HG03558 (cell line): ENCODE data around the gene ZAP70.
"Not testable (repeated sequence)": the region's sequence is repeated elsewhere in the genome, so short reads cannot be mapped to it uniquely, and the experiment has no call there.

ENCODE experiments used
- ATAC-seq: cut with Tn5 transposase; IDR thresholded peaks from one replicate; pipeline ENCODE4 v1.9.1; 2021; ENCODE audit warnings: moderate number of reproducible peaks; ENCODE audit not compliant: unreplicated experiment; ENCODE audit errors: extremely low read depth

Gene ZAP70

DNA sequence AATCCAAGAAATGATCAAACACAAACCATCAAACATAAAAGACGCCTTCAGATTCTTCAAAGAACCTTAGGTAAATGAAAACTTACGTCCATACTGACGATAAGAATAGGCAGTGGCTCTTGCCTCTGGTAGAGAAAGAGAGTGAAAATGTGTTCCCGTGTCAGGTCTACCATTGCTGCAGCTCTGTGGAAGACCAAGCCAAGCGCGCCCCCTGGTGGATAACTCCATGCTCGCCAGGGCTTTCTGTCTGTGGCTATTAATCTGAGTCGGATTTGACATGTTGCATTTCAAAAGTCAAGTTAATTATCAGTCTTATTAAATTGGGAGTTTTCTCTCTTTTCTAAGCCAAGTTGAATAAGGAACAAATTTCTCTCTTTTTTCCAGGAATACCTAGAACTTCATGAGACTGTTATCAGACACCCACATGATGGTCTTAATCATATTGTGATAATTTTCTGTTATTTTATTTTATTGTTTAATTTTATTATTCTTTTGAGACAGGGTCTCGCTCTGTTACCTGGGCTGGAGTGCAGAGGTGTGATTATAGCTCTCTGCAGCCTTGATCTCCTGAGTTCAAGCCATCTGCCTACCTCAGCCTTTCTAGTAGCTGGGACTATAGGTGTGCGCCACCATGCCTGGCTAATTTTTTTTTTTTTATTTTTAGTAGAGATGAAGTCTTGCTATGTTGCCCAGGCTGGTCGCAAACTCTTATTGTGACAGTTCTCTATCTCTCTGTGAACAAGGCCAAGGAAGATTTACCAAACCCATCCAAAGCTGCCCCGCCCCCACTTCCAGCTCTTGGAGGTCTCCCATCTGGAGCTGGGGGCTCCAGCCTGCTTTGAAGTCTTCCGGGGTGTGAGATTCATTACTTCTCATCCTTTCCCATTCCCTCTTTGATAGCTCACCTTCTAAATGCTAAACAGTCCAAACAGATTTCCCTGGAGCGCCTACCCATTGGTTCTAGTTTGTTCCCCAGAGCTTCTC, 15.8 kb upstream of the ZAP70 start:
- no peak for ATAC-seq

DNA sequence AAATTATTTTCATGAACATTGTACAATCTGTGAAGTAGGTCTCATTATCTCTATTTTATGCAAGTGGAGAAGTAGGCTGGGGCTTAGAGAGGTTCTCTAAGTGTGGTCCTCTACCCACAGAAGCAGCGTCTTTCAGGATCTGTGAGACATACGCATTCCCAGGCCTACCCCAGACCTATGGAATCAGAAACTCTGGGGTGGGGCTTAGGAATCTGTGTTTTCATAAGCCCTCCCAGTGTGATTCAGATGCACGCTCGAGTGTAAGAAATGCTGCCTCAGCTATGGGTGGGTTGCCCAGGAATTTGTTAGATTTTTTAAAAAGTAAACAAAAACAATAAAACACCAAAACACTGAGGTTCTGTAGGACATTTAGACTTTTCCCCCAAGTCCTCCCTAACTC, 14.8 kb upstream of the ZAP70 start:
- no peak for ATAC-seq

DNA sequence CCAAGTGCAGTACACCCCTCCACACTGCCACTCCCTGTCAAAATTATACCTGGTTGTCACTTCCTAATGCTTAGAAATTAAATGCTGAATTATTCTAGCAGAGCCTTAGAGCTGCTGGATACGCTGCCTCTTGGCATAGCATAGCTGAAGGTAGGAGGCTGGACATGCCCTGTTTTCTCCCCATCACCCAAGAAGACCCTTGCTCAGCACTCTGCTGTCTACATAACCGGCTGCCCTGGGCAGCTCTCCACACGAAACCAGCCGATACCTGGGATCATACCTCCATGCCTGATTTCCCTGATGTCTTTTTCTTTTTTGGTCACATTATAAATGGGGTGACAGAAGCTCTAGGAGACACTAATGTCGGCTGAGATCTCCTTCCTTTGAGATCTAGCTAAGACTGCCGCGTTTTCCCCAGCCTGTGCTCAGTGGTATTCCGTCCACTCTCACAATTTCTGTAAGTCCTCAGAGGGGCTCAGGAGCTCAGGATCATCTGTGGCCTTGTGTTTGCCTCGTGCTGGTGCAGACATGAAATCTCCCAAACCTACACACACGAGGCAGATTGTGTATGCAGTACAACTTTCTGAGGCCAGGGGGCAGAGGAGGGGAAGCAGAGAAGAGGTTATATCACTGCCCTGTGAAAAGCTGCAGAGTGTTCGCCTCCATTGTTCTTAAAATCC, 13.5 kb upstream of the ZAP70 start:
- no peak for ATAC-seq

DNA sequence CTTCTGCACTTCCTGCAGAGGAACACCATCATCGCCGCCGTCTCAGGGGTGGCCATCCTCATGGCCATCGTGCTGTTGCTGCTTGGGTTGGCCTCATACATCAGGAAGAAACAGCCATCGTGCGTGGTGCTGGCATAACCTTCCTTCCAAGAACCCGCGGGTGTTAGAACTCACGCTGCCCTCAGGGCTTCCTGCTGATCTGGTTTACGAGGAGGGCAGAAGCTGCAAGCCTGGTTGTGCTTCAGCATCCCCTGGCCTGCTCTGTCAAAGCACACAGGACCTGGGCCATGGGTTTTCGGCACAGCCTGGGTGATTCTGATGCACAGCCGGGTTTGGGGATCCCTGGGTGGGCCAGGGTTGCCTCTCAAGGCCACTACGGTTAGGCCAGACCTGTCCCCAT, 12.2 kb upstream of the ZAP70 start:
- no peak for ATAC-seq

GRCh38 chr2:97701851-97702465, 11.4 kb upstream of the ZAP70 start:
- ATAC-seq: no peak

DNA sequence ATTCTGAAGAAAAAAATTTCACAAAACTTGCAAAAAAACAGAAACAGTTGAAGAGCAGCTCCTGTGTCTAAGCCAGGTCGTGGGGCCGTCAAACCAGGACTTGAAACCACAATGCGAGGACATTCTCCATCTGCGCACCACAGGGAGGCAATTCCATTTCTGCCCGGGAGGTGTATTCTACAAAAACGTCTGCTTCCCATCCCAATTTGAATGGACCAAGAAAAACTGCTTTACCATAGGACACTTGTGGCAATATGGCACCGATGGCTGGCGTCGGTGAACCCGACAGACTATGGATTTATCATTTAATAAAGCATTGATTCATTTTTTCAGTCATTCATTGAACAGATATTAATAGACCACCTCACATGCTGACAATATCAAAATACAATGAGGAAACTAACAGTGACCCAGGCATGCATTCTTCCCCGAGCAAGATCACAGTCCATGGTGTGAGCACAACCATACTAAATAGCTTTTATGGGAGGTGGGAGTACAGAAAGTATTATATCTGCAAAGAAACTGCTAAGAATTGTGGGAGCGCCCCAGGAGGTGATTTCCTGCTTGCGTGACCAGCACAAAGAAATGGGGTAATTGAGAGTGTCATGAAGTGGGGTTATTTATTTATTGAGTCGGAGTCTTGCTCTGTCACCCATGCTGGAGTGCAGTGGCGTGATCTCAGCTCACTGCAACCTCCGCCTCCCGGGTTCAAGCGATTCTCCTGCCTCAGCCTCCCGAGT, 10.5 kb upstream of the ZAP70 start:
- no peak for ATAC-seq

GRCh38 chr2:97703741-97704140, 9.6 kb upstream of the ZAP70 start:
- no peak for ATAC-seq

- ATAC-seq: no peak
Observed at GRCh38 chr2:97704989-97705388, 8.4 kb upstream of the ZAP70 start.

DNA sequence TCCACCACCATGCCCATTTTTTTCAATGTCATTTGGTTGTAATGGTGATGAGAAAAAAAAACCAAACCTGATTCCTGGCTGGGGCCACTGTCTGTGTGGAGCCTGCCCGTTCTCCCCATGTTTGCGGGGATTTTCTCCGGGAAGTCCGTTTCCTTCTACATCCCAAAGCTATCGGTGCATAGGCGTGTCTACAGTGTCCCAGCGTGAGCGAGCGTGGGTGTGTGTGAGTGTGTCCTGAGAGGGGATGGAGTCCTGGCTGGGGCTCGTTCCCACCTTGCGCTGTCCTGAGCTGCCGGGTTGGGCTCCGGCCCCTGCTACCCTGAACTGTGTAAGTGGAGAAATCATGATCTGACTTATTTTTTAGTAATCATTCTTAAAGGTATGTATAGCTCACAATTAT, 7.3 kb upstream of the ZAP70 start:
- ATAC-seq: no peak

DNA sequence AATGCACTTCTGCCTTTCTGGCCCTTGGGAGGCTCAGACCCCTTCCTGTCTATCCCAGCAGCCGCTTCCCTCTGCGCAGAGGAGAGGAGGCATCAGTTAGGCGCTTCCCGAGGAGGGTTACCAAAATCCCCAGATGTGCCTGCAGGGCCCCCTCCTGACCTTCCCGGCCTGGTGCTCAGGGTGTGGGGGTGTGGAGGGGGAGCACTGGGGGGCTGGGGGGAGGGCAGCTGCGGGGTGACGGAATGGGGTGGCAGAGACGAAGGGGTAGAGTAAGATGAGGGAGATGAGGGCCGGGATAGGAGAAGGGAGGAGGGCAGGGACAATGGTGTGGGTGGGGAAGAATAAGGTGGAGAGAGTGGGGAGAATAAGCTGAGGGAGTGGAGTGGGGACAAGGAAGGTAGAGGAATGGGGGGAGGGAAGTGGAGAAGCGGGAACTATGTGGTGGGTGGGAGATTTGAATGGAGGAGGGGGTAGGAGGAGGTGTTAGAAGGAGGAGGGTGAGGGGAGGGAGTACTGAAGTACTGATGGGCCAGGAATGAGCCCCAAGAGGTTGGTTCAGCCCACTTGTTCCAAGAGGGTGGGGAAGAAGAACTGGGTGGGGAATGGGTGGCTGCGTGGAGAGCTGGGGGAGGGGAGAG, 6.5 kb upstream of the ZAP70 start:
- ATAC-seq: no peak

GRCh38 chr2:97707362-97708047, 5.9 kb upstream of the ZAP70 start:
- no peak for ATAC-seq

- no peak for ATAC-seq
Observed at GRCh38 chr2:97708048-97708380, 5.4 kb upstream of the ZAP70 start.

DNA sequence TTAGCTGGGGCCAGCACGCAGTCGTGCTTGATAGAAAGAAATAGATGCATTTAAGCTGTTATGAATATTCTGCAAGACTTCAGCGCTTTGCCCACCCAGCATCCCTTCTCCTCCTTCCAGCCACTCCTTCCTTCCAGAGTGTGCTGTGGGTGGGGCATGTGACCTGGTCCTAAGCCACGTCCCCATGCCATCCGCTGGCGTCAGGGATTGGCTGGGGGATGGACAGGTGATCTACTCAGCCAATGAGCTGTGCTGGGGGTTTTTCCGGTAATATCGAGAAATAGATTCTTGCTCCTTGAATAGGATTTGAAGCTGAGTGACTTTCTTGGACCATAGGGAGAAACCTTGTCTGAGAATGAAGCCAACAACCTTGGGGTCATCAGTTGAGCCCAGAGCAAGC, 4.8 kb upstream of the ZAP70 start:
- no peak for ATAC-seq

DNA sequence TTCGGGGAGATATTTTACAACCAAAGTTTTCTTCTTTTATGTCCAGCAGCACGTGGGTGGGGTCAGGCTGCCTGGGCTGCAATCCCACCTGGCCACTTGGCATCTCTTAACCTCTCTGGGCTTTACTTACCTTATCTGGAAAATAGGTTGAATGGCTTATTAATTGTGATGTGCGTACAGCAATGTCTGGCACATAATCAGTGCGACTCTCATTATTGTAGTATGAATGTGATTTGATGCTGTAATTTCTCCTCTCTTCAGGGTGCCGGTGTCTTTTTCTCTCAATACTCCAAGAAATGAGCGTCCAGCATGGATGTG, 2.0 kb upstream of the ZAP70 start:
- ATAC-seq: no peak

- ATAC-seq: not testable (repeated sequence)
Observed at GRCh38 chr2:97712175-97712574, 1.2 kb upstream of the ZAP70 start.

- no peak for ATAC-seq
Observed at GRCh38 chr2:97712693-97713295, 582 bp upstream of the ZAP70 start.

- ATAC-seq: no peak
Observed at GRCh38 chr2:97714084-97714949, 941 bp downstream of the ZAP70 start.

DNA sequence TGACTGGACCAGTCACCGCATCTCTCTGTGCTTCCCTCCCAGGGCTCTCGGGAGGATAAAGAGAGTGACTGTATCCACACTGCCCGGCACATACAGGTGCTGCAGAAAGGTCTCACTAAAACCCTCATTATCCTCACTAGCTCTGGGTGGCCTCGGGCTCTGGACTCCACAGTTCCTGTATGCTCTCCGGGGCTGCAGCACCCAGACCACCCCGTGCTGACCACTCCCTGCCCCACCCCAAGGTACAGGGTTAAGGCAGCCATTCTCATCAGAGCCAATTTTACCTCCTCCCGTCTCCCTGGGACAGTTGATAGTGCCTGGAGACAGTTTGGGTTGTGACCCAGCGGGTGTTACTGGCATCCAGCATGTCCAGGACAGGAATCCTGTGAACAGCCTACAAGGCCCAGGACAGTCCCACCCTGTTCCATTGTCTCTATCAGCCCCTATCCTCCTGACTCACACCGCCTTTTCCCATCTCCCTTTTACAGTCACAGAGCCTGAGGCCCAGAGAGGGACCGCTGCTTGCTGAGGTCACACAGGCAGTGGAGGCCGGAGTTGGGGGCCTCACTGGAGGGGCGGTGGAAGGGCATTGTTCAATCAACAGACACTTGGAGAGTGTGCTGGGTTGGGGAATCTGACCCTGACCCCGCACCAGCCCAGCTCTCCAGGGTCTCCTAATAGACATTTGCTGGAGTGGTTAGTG, 1.7 kb downstream of the ZAP70 start:
- ATAC-seq: no peak
